GM21423 (cell line): ENCODE results near the gene ZNF408.

Source experiments
- ATAC-seq: cut with Tn5 transposase; IDR thresholded peaks from one replicate; pipeline ENCODE4 v1.9.1; 2021; ENCODE audit warnings: mild to moderate bottlenecking, moderate library complexity; ENCODE audit not compliant: unreplicated experiment

Gene ZNF408

DNA sequence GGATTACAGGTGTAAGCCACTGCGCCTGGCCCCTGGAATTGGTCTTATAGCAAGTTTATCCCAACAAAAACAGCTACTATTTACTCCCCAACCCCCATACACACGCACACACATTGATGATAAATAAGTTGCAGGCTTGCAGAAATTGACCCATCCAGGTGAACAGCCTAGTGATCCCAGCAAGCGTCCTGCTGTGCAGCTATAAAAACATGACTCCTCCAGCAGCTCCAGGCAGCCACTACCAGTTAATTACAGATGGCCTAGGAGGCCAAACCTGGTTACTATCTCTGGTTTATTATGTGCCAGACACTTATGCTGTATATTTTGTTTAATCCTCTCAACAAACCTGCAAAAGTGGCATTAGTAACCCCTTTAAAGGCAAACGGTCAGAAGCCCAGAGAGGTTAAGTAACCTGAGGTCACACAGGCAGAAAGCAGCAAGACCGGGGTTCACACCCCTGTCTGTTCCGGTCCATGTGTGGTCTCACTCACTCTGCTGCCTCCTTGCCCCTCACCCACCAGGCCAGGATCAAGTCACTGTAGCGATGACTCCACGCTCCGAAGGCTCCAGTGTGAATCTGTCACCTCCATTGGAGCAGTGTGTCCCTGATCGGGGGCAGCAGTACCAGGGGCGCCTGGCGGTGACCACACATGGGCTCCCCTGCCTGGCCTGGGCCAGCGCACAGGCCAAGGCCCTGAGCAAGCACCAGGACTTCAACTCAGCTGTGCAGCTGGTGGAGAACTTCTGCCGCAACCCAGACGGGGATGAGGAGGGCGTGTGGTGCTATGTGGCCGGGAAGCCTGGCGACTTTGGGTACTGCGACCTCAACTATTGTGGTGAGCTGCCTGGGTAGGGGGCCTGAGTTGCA is 24.7 kb downstream of the ZNF408 start:
- ATAC-seq, result no peak

DNA sequence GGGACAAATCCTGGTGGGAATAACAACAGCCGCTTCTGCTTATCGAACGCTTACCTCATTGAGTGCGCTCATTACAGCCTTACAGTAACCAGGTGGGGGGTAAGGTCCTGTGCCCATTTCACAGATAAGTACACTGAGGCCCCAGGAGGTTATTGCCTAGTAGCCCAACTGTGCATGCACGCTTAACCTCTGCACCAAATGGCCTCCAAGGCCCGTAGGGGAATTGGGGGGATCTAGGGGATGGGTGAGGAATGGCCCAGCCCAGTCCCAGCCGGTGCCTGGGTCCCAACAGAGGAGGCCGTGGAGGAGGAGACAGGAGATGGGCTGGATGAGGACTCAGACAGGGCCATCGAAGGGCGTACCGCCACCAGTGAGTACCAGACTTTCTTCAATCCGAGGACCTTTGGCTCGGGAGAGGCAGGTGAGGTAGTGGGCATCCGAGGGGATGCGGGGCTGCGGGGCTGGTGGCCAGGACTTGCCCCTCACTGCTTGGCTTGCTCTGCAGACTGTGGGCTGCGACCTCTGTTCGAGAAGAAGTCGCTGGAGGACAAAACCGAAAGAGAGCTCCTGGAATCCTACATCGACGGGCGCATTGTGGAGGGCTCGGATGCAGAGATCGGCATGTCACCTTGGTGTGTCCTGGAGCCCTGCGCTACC is 25.5 kb downstream of the ZNF408 start:
- no peak for ATAC-seq

DNA sequence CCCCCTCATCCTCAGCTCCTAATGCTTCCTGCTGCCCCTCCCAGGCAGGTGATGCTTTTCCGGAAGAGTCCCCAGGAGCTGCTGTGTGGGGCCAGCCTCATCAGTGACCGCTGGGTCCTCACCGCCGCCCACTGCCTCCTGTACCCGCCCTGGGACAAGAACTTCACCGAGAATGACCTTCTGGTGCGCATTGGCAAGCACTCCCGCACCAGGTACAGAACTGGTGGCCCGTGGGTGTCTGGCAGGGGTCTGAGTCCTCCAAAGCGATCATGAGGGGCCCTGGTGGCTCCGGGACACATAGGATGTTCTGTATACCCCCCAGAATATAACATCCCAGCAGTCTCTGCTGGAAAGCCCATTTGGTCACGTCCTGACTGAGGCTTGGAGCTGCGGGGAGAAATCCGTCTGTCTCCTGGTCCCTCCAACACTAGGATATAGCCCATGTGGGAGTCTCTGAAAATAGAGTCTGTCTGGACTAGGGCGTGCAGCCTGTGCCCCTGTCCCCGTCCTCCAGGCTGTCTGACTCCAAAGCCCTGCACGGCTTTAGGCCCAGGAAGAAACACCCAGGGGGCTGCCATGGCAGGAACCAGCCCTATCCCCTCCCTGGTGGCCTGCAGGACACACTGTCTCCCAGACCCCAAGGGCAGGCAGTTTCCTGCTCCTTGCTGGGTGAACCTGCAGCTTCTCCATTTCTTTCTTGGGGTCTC is 27.3 kb downstream of the ZNF408 start:
- ATAC-seq, result no peak

- ATAC-seq, result no peak
Measured at GRCh38 chr11:46728659-46729040, 27.8 kb downstream of the ZNF408 start.

DNA sequence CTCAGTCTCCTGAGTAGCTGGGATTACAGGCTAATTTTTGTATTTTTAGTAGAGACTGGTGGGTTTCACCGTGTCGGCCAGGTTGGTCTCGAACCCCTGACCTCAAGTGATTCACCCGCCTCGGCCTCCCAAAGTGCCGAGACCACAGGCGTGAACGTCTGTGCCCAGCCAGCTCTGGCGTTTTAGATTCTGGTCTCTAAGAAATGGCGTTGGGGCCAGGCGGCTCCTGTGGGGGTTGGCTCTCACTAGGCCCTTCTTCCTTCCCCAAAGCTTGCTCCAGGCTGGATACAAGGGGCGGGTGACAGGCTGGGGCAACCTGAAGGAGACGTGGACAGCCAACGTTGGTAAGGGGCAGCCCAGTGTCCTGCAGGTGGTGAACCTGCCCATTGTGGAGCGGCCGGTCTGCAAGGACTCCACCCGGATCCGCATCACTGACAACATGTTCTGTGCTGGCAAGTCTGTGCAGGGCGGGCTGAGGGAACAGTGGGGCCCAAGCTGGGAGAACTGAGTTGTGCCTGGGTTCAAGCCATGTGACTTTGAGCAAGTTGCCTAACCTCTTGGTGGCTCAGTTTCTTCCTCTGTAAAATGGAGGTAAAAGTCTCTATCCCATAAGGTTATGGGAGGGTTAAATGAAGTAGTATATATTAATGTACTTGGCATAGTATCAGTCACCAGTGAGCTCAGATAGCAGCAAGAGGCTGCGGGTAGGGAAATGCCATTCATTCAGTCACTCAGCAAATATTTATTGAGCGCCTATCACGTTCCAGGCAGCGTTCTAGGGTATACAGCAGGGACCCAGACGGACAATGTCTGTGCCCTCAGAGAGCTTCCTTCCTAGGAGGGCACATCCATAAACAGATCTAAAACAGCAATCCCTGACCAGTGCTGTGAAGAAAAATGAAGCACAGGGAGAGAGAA is 28.5 kb downstream of the ZNF408 start:
- no peak for ATAC-seq

- ATAC-seq, result no peak
Measured at GRCh38 chr11:46731545-46731944, 30.7 kb downstream of the ZNF408 start.

DNA sequence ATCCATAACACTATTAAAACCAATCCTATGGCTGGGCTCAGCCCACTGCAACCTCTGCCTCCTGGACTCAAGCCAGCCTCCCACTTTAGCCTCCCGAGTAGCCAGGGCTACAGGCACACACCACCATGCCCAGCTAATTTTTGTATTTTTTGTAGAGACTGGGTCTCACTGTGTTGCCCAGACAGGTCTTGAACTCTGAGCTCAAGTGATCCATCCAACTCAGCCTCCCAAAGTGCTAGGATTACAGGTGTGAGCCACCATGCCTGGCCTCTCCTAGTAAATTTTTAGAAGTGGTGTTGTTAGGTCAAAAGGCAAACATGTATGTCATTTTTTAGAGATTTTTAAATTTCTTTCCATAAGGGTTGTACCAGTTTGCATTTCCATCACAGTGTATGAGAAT is 32.4 kb downstream of the ZNF408 start:
- ATAC-seq, result no peak

DNA sequence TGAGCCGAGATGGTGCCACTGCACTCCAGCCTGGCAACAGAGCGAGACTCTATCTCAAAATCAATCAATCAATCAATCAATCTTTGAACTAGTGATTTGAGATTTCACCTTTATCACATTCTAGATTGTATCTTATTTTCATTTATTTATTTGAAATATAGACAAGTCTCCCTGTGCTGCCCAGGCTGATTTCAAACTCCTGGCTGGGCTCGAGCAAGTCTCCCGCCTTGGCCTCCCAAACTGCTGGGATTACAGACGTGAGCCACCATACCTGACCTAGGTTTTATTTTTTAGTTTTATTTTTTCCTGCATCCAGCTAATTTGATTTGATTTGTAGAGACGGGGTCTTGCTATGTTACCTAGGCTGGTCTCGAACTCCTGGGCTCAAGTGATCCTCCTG is 35.3 kb downstream of the ZNF408 start:
- no peak for ATAC-seq

GRCh38 chr11:46736615-46737014 is 35.8 kb downstream of the ZNF408 start:
- ATAC-seq, result no peak

GRCh38 chr11:46737699-46738098 is 36.9 kb downstream of the ZNF408 start:
- ATAC-seq, result no peak

DNA sequence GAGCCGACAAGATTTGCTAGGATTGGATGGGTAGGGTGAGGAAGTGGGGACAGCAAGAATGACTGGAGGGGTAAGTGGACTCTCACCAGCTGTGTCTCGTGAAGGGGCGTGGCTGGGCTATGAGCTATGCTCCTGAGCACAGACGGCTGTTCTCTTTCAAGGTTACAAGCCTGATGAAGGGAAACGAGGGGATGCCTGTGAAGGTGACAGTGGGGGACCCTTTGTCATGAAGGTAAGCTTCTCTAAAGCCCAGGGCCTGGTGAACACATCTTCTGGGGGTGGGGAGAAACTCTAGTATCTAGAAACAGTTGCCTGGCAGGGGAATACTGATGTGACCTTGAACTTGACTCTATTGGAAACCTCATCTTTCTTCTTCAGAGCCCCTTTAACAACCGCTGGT is 38.1 kb downstream of the ZNF408 start:
- ATAC-seq, result no peak

DNA sequence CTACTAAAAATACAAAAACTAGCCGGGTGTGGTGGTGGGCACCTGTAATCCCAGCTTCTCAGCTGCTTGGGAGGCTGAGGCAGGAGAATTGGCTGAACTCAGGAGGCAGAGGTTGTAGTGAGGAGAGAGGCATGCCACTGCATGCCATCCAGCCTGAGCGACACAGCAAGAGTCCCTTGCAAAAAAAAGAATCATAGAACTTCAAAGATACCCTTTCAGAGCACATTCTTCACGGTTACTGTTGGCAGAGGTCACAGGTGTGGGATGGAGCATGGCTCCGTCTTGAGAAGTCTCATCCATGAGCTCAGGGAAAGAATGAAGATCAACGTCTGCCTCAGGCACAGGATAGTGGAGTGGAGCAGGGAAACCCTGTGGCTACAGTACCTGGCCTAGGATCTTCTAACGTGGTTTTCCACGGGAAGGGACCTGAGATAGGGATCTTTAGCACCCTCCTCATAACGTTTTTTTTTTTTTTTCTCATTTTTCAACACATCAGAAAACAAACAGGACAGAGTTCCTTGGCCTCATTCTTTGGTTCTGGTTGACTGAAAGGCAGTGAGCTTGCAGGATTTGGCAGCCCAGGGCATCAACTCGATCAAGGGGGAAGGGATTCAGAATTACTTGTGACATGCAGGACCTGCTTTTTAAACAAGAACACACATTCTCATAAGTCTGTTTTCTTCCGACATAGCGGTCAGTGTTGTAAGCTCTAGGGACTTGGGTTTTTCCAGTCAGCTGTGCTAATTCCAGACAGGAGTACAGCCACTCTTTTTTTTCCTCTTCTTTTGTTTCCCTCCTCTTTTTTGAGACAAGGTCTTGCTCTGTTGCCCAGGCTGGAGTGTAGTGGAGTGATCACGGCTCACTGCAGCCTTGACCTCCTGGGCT is 41.0 kb downstream of the ZNF408 start:
- ATAC-seq, result no peak

GRCh38 chr11:46743043-46743442 is 42.2 kb downstream of the ZNF408 start:
- ATAC-seq, result no peak

- no peak for ATAC-seq
Measured at GRCh38 chr11:46743693-46744339, 43.0 kb downstream of the ZNF408 start.

- no peak for ATAC-seq
Measured at GRCh38 chr11:46745328-46745727, 44.5 kb downstream of the ZNF408 start.

GRCh38 chr11:46745995-46746394 is 45.2 kb downstream of the ZNF408 start:
- ATAC-seq, result no peak

GRCh38 chr11:46747150-46747549 is 46.3 kb downstream of the ZNF408 start:
- no peak for ATAC-seq
